HepG2 (cell line): ENCODE measurements around the gene MIX23. TPM values are rescaled to one million over a fixed set of nuclear protein-coding genes. Genes with fewer than 3 reads are reported as not detected.
"Not testable (repeated sequence)": the region's sequence is repeated elsewhere in the genome, so short reads cannot be mapped to it uniquely, and the experiment has no call there.

Source experiments
- ATAC-seq: fragments of 200-7000 bp; cut with Tn5 transposase; 3 replicates; pipeline ENCODE4 v1.9.1; 2020; ENCODE audit warnings: mild to moderate bottlenecking, moderate library complexity
- BruUV-seq: library from RNA; stranded (reverse); fragments of 400-500 nt; replicated peaks from 2 replicates; lab custom pipeline; 2021; lab: Mats Ljungman, UMichigan
- CTCF ChIA-PET: fragments of 300-600 bp; formaldehyde crosslinking; extraction: SDS; loops from one replicate; lab custom pipeline; 2021; ENCODE audit warnings: low total read pairs, inconsistent platforms, low intra/inter-chr PET ratio; lab: Yijun Ruan, JAX
- POLR2A ChIA-PET: fragments of 350-600 bp; sonication (Branson Sonifier 250); formaldehyde crosslinking; loops from one replicate; lab custom pipeline; 2020; ENCODE audit warnings: antibody characterized with exemption, inconsistent platforms; lab: Yijun Ruan, JAX
- DNase-seq: peaks from one replicate; pipeline ENCODE4 v3.0.0-alpha.2; 2015; ENCODE audit warnings: low spot score
- FAIRE-seq: peaks from 3 replicates; lab custom pipeline; 2011; peaks lifted over from hg19 to GRCh38; lab: Jason Lieb, UNC
- H2AFZ ChIP-seq: one replicate; pipeline ENCODE4 v1.6.1; 2011; ENCODE audit warnings: low read length, inconsistent platforms
- H3K27ac ChIP-seq: fragments of 300-600 bp; 3 replicates; pipeline ENCODE4 v1.8.0; 2011; ENCODE audit warnings: mixed run types, mild to moderate bottlenecking, mixed read lengths, low read length, inconsistent platforms; ENCODE audit not compliant: insufficient read depth; ENCODE audit errors: extremely low read length
- H3K27me3 ChIP-seq, 2 experiments: fragments of 200-600 bp in 1 of 2; 2 replicates in 1 of 2; 3 replicates in 1 of 2; pipeline versions ENCODE4 v1.6.0 to v1.8.0; 2011; ENCODE audit warnings: low read length in 2 of 2, mild to moderate bottlenecking in 2 of 2, moderate library complexity in 2 of 2, inconsistent platforms in 1 of 2; ENCODE audit not compliant: insufficient read depth in 2 of 2, control insufficient read depth in 1 of 2
- H3K36me3 ChIP-seq, 2 experiments: fragments of 200-600 bp in 1 of 2; replicated peaks in 1 of 2; 2 replicates in 1 of 2; 3 replicates in 1 of 2; pipeline versions ENCODE4 v1.5.1 to v1.8.0; 2011; ENCODE audit warnings: low read length in 2 of 2, inconsistent platforms in 1 of 2; ENCODE audit not compliant: insufficient read depth in 2 of 2, control insufficient read depth in 1 of 2
- H3K4me1 ChIP-seq: 2 replicates; pipeline ENCODE4 v1.5.1; 2012; ENCODE audit warnings: low read length, inconsistent platforms; ENCODE audit not compliant: insufficient read depth
- H3K4me2 ChIP-seq: 2 replicates; pipeline ENCODE4 v1.6.0; 2011; ENCODE audit warnings: low read depth, low read length, inconsistent platforms
- H3K4me3 ChIP-seq, 3 experiments: fragments of 200-600 bp in 1 of 3; sonication (generic), shearing (Covaris generic) in 1 of 3; replicated peaks in 1 of 3; 2 replicates each; pipeline ENCODE4 v1.5.1; 2011 to 2016; ENCODE audit warnings: low read length in 3 of 3, inconsistent platforms in 2 of 3, low read depth in 2 of 3, mild to moderate bottlenecking in 2 of 3, control low read depth in 1 of 3, mixed read lengths in 1 of 3; ENCODE audit not compliant: insufficient read depth in 1 of 3
- H3K79me2 ChIP-seq: one replicate; pipeline ENCODE4 v1.6.1; 2011; ENCODE audit warnings: low read length, inconsistent platforms; ENCODE audit not compliant: insufficient read depth
- H3K9ac ChIP-seq: 2 replicates; pipeline ENCODE4 v1.6.0; 2011; ENCODE audit warnings: mild to moderate bottlenecking, low read depth, low read length, inconsistent platforms; ENCODE audit not compliant: insufficient read depth
- H3K9me3 ChIP-seq: 2 replicates; pipeline ENCODE4 v1.5.1; 2012; ENCODE audit warnings: mild to moderate bottlenecking, low read length
- H4K20me1 ChIP-seq: 2 replicates; pipeline ENCODE4 v1.6.0; 2011; ENCODE audit warnings: inconsistent platforms, mild to moderate bottlenecking, low read length, moderate library complexity; ENCODE audit not compliant: insufficient read depth
- ARNT2 ChIP-seq: sonication (generic); formaldehyde crosslinking; IDR thresholded peaks from 2 replicates; pipeline ENCODE4 v1.8.0; 2022; ENCODE audit warnings: mild to moderate bottlenecking, low read depth, missing genetic modification reagents, moderate library complexity
- CSRNP1 ChIP-seq: sonication (generic); formaldehyde crosslinking; IDR thresholded peaks from 2 replicates; pipeline ENCODE4 v1.8.1; 2023; ENCODE audit warnings: mild to moderate bottlenecking, missing genetic modification reagents
- FOXK1 ChIP-seq: sonication (generic); formaldehyde crosslinking; IDR thresholded peaks from 2 replicates; pipeline ENCODE4 v1.4.0; 2020; ENCODE audit warnings: low read depth, missing genetic modification reagents, borderline replicate concordance
- FOXP4 ChIP-seq: sonication (generic); formaldehyde crosslinking; IDR thresholded peaks from 2 replicates; pipeline ENCODE4 v1.4.0; 2020; ENCODE audit warnings: missing genetic modification reagents
- HHEX ChIP-seq: IDR thresholded peaks from 2 replicates; pipeline ENCODE4 v1.6.1; 2016; ENCODE audit warnings: control low read depth
- ISL2 ChIP-seq: sonication (generic); formaldehyde crosslinking; IDR thresholded peaks from 2 replicates; pipeline ENCODE4 v1.5.0; 2020; ENCODE audit warnings: missing genetic modification reagents
- JUND ChIP-seq: sonication (generic); formaldehyde crosslinking; IDR thresholded peaks from 2 replicates; pipeline ENCODE4 v1.8.0; 2022; ENCODE audit warnings: mild to moderate bottlenecking, missing genetic modification reagents
- KLF16 ChIP-seq, 2 experiments: sonication (generic) in 1 of 2; formaldehyde crosslinking in 1 of 2; IDR thresholded peaks; 2 replicates each; pipeline versions ENCODE4 v1.6.1 to v1.8.0; 2016 to 2023; ENCODE audit warnings: missing genetic modification reagents in 2 of 2, missing compliant biosample characterization in 1 of 2
- MIER3 ChIP-seq: IDR thresholded peaks from 2 replicates; pipeline ENCODE4 v1.6.1; 2016; ENCODE audit warnings: missing compliant biosample characterization, borderline replicate concordance
- MIXL1 ChIP-seq: IDR thresholded peaks from 2 replicates; pipeline ENCODE4 v1.6.1; 2016
- NR2F6 ChIP-seq, 2 experiments: IDR thresholded peaks; 2 replicates each; pipeline ENCODE4 v1.6.1; 2016; ENCODE audit warnings: antibody characterized with exemption in 1 of 2, mild to moderate bottlenecking in 1 of 2
- PHF5A ChIP-seq: IDR thresholded peaks from one replicate; pipeline ENCODE4 v1.6.1; 2018; ENCODE audit warnings: low read depth, missing genetic modification reagents; ENCODE audit not compliant: unreplicated experiment
- SAP130 ChIP-seq: IDR thresholded peaks from 2 replicates; pipeline ENCODE4 v1.6.1; 2016; ENCODE audit warnings: low read depth
- SMARCC2 ChIP-seq: fragments of 450-650 bp; IDR thresholded peaks from 2 replicates; pipeline ENCODE4 v1.6.1; 2017; ENCODE audit warnings: antibody characterized with exemption, mild to moderate bottlenecking
- TEAD3 ChIP-seq: optimal IDR thresholded peaks from 2 replicates; pipeline ENCODE3; 2016; ENCODE audit warnings: borderline replicate concordance
- YEATS2 ChIP-seq: sonication (generic); formaldehyde crosslinking; IDR thresholded peaks from 2 replicates; pipeline ENCODE4 v1.4.0; 2020; ENCODE audit warnings: missing genetic modification reagents, borderline replicate concordance
- ZBTB3 ChIP-seq: sonication (generic); formaldehyde crosslinking; IDR thresholded peaks from 2 replicates; pipeline ENCODE4 v1.4.0; 2020; ENCODE audit warnings: low read depth, mild to moderate bottlenecking, moderate library complexity, missing genetic modification reagents, borderline replicate concordance
- ZNF292 ChIP-seq: sonication (generic); formaldehyde crosslinking; IDR thresholded peaks from 2 replicates; pipeline ENCODE4 v1.8.1; 2022; ENCODE audit warnings: mild to moderate bottlenecking, low read depth, missing genetic modification reagents, borderline replicate concordance
- ZNF331 ChIP-seq: sonication (generic); formaldehyde crosslinking; IDR thresholded peaks from 2 replicates; pipeline ENCODE4 v1.4.0; 2020; ENCODE audit warnings: missing genetic modification reagents
- ZNF749 ChIP-seq: sonication (generic); formaldehyde crosslinking; IDR thresholded peaks from 2 replicates; pipeline ENCODE4 v1.8.0; 2022; ENCODE audit warnings: mild to moderate bottlenecking, missing genetic modification reagents, moderate library complexity, borderline replicate concordance
- ZSCAN21 ChIP-seq: sonication (generic); formaldehyde crosslinking; IDR thresholded peaks from 2 replicates; pipeline ENCODE4 v1.8.0; 2022; ENCODE audit warnings: mild to moderate bottlenecking, missing genetic modification reagents, moderate library complexity, borderline replicate concordance
- WGBS: methylation state at CpG from one replicate; pipeline ENCODE4 v1.1.6; 2017; ENCODE audit warnings: low lambda C conversion rate; 5-methylcytosine and 5-hydroxymethylcytosine counted together
- in situ Hi-C: cut with HindIII; loops from 2 replicates; pipeline ENCODE4 v1.10.0; 2017; ENCODE audit warnings: low pct_unique_long_range_greater_than_20kb; ENCODE audit not compliant: extremely low pct_ligation_motif_present
- intact Hi-C: fragments of 100-400 bp; cut with micrococcal nuclease; formaldehyde crosslinking; loops from one replicate; pipeline ENCODE4 v1.10.0; 2022; ENCODE audit not compliant: unreplicated experiment
- polyA plus RNA-seq, 8 experiments: library from polyadenylated mRNA; depleted of rRNA in 3 of 8; stranded (reverse) in 7 of 8; unstranded in 1 of 8; fragments of >200 nt; fragmentation: Illumina TruSeq in 4 of 8; extraction: Trizol in 4 of 8; gene quantifications; 2 replicates each; pipeline versions ENCODE4 v1.2.1 to v1.2.3, GENCODE V29; 2011 to 2016; ENCODE audit warnings: low read depth in 4 of 8, missing spikeins in 1 of 8, mixed read lengths in 1 of 8; ENCODE audit not compliant: insufficient read depth in 1 of 8
- total RNA-seq, 5 experiments: library from RNA; depleted of rRNA; stranded (reverse); fragments of >200 nt; fragmentation: Illumina TruSeq; extraction: Trizol; gene quantifications; 2 replicates each; pipeline ENCODE4 v1.2.3, GENCODE V29; 2016; ENCODE audit warnings: low read depth in 1 of 5

Gene MIX23
- total and polyA plus RNA-seq, 2 of the 13 experiments (the other 11 are each of a cell fraction or from before 2014, with no cell fraction given) = 20.0 to 152 TPM

GRCh38 chr3:122365582-122366378 is 17.3 kb downstream of the MIX23 start:
- intact Hi-C loops = loop anchor here (1.0 kb wide), 1 partner anchor 18 kb away; the partner anchor contains the start of gene MIX23
- H3K9me3 ChIP-seq, H3K27me3 ChIP-seq, CTCF ChIA-PET, BruUV-seq, H2AFZ ChIP-seq, H4K20me1 ChIP-seq, H3K79me2 ChIP-seq, in situ Hi-C loops: not testable (repeated sequence)
- peak overlapping the region; percentile 64 for H3K4me2 ChIP-seq
- H3K27ac ChIP-seq = peak overlapping the region; percentile 96
- H3K4me3 ChIP-seq = peak overlapping the region in 1 of 3 experiments; percentile 39; a peak in 2 of 6 replicates
- ATAC-seq (peak; percentile 94), DNase-seq (peak; percentile 97), FAIRE-seq (peak; percentile 97)
- H3K36me3 ChIP-seq = peaks cover 12 to 46% of the 10 kb centered on the region in 2 experiments
- POLR2A ChIA-PET = interaction anchor here (0.8 to 7.8 kb wide), 6 partner anchors 11 to 1684 kb away, joined by 3 to 103 read pairs (median 8); partner anchors contain the start of genes FAM162A, HGD, MIX23 and WDR5B
- WGBS = 35% methylated on average over 10 of the region's 10 CpGs
- peaks cover 71% of the 10 kb centered on the region for H3K4me1 ChIP-seq
- peak overlapping the region; percentile 50; the same call in 1 of the 2 replicates for H3K9ac ChIP-seq
- TF ChIP-seq ZNF292 (CRISPR knock-in tag) (peak; percentile 38; the same call in 1 of the 2 replicates), KLF16 (CRISPR knock-in tag; IDR thresholded peaks at IDR 0.05) (peak in 1 of 2 experiments; percentile 82; a peak in 2 of 4 replicates), ZSCAN21 (CRISPR knock-in tag) (peak; percentile 44; the same call in 1 of the 2 replicates), FOXP4 (CRISPR knock-in tag) (peak; percentile 94), HHEX (CRISPR knock-in tag) (peak; percentile 56), SAP130 (peak; percentile 74; the same call in 1 of the 2 replicates), MIER3 (peak; percentile 92; the same call in 1 of the 2 replicates), PHF5A (peak; percentile 95), SMARCC2 (peak; percentile 98), CSRNP1 (peak; percentile 25; the same call in 1 of the 2 replicates), FOXK1 (CRISPR knock-in tag) (peak; percentile 78), TEAD3 (peak; percentile 51), ZNF331 (CRISPR knock-in tag) (peak; percentile 90), MIXL1 (CRISPR knock-in tag) (peak; percentile 98), YEATS2 (CRISPR knock-in tag) (peak; percentile 38; the same call in 1 of the 2 replicates), ARNT2 (0 out of 2 replicates have a peak, but pooled peaks have one; percentile 5), ISL2 (CRISPR knock-in tag) (peak; percentile 90), NR2F6 (IDR thresholded peaks at IDR 0.05) (peak; percentile 83), NR2F6 (CRISPR knock-in tag; IDR thresholded peaks at IDR 0.05) (peak; percentile 86), ZNF749 (CRISPR knock-in tag) (peak; percentile 50; the same call in 1 of the 2 replicates), ZBTB3 (CRISPR knock-in tag) (0 out of 2 replicates have a peak, but pooled peaks have one; percentile 62), JUND (peak; percentile 99)
